ENCODE measurements around the gene PARD6G. TPM values are rescaled to one million over a fixed set of nuclear protein-coding genes. Genes with fewer than 3 reads are reported as not detected.

PARD6G gene
- total RNA-seq, 1 experiment from 2014 or later, result 13.0 TPM

DNA sequence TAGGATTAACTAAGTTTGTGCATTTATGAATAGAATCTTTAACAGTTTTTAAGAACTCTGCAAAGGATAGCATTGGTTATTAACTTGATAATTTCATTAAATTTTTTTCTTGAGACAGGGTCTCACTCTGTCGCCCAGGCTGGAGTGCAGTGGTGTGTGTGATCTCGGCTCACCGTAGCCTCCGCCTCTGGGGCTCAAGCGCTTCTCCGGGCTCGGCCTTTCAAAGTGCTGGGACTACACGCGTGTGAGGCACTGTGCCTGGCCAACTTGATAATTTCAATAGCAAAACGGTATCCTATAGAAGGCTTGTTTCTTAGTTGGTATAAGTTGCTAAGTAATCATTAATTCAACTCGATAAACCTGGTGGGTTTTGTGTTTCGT is 100.3 kb downstream of the PARD6G start:
- Mint-ChIP-seq H3K27me3 (ENCODE audit: low read depth) (no peaks in the 10 kb centered on the region), H3K4me3 (peak overlapping the region; percentile 76), H3K9me3 (no peaks in the 10 kb centered on the region), H3K27ac (no peak overlapping the region), H3K36me3 (peaks cover 9% of the 10 kb centered on the region; the same call in 1 of the 2 replicates), H3K4me1 (no peaks in the 10 kb centered on the region)
- CTCF ChIA-PET, result interaction anchor here (1.2 to 2.3 kb wide), 4 partner anchors 9 to 213 kb away, joined by 3 to 9 read pairs (median 4); no protein-coding TSS in a partner anchor
- DNase-seq (ENCODE audit: low spot score), result no peak
- POLR2A ChIA-PET, result interaction anchor here (1.0 to 1.1 kb wide), 2 partner anchors 13 to 184 kb away, joined by 3 to 4 read pairs; no protein-coding TSS in a partner anchor
- 0 out of 2 replicates have a peak, but pooled peaks have one; percentile 19 for ATAC-seq
- no peak for TF ChIP-seq ATF3 (CRISPR knock-in tag; conservative IDR thresholded peaks at IDR 0.05)
- TF ChIP-seq, protein P1, sequence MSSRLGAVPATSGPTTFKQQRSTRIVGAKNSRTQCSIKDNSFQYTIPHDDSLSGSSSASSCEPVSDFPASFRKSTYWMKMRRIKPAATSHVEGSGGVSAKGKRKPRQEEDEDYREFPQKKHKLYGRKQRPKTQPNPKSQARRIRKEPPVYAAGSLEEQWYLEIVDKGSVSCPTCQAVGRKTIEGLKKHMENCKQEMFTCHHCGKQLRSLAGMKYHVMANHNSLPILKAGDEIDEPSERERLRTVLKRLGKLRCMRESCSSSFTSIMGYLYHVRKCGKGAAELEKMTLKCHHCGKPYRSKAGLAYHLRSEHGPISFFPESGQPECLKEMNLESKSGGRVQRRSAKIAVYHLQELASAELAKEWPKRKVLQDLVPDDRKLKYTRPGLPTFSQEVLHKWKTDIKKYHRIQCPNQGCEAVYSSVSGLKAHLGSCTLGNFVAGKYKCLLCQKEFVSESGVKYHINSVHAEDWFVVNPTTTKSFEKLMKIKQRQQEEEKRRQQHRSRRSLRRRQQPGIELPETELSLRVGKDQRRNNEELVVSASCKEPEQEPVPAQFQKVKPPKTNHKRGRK (CRISPR knock-in tag; IDR thresholded peaks at IDR 0.05; ENCODE audit: borderline replicate concordance), result no peak
- TF ChIP-seq STAT6 (CRISPR knock-in tag; conservative IDR thresholded peaks at IDR 0.05; ENCODE audit: low read depth), result no peak
- TF ChIP-seq NFATC4 (CRISPR knock-in tag; IDR thresholded peaks at IDR 0.05), result no peak
- TF ChIP-seq ZNF416 (CRISPR knock-in tag; IDR thresholded peaks at IDR 0.05), result no peak
- no peak for TF ChIP-seq MAX (CRISPR knock-in tag; IDR thresholded peaks at IDR 0.05)

DNA sequence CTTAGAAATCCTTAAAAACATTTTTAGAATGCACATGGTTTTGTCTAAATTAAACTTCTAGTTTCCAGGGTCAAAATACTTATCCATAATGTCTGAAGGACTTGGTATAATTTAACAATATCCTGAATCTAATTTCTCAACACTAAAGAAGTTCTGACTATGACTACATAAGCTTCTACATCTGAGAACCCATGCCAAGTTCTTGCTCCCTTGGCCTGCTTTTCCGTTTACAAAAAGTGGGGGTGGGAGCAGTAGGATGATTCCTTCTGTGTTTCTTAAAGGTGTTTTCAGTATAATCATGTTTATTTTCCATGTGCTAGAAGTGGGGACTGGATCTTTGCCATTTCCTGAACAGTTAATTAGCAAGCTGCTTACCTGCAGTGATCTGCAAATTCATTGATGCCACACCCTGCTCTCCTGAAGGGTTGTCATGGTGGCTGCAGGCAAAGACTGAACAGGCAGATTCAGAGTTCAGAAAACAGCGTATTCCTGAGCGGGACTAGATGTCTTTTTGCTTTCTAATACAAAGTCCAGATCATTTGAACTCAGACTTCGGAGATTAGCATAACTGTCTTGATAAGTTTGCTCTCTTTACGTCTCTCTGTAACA is 102.0 kb downstream of the PARD6G start:
- ATAC-seq, result no peak
- no peaks in the 10 kb centered on the region for H3K9me3 Mint-ChIP-seq
- H3K27me3 Mint-ChIP-seq (ENCODE audit: low read depth), result no peaks in the 10 kb centered on the region
- H3K36me3 Mint-ChIP-seq, result peaks cover 10% of the 10 kb centered on the region
- no peak for DNase-seq (ENCODE audit: low spot score)
- CTCF ChIA-PET, result interaction anchor here (1.1 kb wide), 1 partner anchor 13 kb away, joined by 3 read pairs; no protein-coding TSS in a partner anchor
- POLR2A ChIA-PET, result no interaction called here
- TF ChIP-seq AR (CRISPR knock-in tag; IDR thresholded peaks at IDR 0.05) (no peak), PREB (CRISPR knock-in tag; IDR thresholded peaks at IDR 0.05; ENCODE audit: borderline replicate concordance) (no peak), ZNF232 (CRISPR knock-in tag; IDR thresholded peaks at IDR 0.05) (no peak), E2F5 (CRISPR knock-in tag; IDR thresholded peaks at IDR 0.05) (no peak), GTF2I (CRISPR knock-in tag; conservative IDR thresholded peaks at IDR 0.05) (no peak)
- H3K4me3 Mint-ChIP-seq, result no peak overlapping the region
- H3K27ac Mint-ChIP-seq, result no peak overlapping the region
- no peaks in the 10 kb centered on the region for H3K4me1 Mint-ChIP-seq
